SIG-M5 treated with dmso at 0.1 percent for 504 hours (cell line): ENCODE results near the gene MEF2A.

ENCODE experiments used
- DNase-seq: peaks from one replicate; lab custom pipeline; 2025; ENCODE audit not compliant: unreplicated experiment; lab: John Stamatoyannopoulos, UW

Gene MEF2A

GRCh38 chr15:99755692-99756409 lies 190.1 kb downstream of the MEF2A start:
- peak; percentile 68 for DNase-seq

DNA sequence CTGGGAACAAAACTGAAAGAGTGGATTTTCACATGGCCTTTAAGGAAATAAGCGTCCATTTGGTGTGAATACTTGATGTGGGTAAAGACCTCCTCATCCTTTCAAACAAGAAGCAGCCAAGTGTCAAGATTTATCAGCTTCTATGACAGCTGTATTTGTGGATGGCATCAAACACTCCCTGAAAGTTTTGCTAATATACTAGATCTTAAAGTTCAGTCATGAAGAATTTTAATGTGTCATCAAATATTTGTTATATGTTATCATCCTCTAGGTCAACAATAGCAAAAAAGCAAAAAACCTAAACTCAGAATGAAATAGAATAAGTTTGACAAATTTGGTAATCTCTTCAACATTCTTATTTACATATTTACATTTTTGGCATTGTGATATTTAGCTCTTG lies 196.5 kb downstream of the MEF2A start:
- no peak for DNase-seq

DNA sequence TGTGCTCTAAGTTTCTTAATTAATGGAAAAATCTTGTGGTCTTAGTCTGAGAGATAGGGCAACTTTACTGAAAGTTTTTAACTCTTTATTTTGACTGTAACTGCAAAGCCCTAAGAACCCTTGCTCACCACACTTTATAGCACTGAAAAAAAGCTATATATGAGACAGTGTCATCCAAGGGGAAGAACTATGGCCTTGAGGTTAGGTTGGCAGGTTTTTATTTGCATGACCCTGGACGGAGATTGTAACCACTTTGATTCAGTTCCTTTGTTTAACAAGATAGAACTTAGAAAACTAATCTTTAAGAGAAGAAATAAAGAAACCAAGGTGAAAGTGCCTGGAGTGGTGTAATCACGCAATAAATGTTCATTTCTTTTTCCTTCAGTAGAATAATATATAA lies 198.0 kb downstream of the MEF2A start:
- DNase-seq = no peak

DNA sequence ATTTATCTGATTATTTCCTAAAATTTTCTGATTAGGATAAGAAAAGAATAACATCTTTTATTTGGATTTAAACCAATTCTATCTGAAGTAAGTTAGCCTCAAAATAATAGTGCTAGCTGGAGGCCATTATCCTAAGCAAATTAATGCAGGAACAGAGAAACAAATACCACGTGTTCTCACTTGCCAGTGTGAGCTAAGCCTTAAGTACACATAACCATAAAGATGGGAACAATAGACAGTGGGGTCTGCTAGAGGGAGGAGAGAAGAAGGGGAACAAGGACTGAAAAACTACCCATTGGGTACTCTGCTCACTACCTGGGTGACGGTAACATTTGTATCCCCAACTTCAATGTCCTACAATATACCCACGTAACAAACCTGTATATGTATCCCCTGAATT lies 198.7 kb downstream of the MEF2A start:
- no peak for DNase-seq
